BE2C (cell line): ENCODE data around the gene EZH2.

Experiments used
- DNase-seq: peaks from one replicate; pipeline ENCODE4 v3.0.0-alpha.2; 2020
- H3K27me3 ChIP-seq: fragments of 250-450 bp; sonication (Bioruptor Pico); 2 replicates; pipeline ENCODE4 v1.5.1; 2020; ENCODE audit warnings: mild to moderate bottlenecking
- H3K36me3 ChIP-seq: fragments of 250-450 bp; sonication (Bioruptor Pico); 2 replicates; pipeline ENCODE4 v1.5.1; 2020; ENCODE audit warnings: mild to moderate bottlenecking
- H3K4me1 ChIP-seq: fragments of 250-450 bp; sonication (Bioruptor Pico); 2 replicates; pipeline ENCODE4 v1.5.1; 2020
- H3K4me3 ChIP-seq: 2 replicates; pipeline ENCODE4 v1.5.1; 2011; ENCODE audit warnings: low read depth, low read length
- H3K9me3 ChIP-seq: fragments of 250-450 bp; sonication (Bioruptor Pico); 2 replicates; pipeline ENCODE4 v1.5.1; 2020
- CTCF ChIP-seq: IDR thresholded peaks from 2 replicates; pipeline ENCODE4 v1.5.1; 2012; ENCODE audit warnings: mild to moderate bottlenecking, low read depth, low read length

EZH2 gene

GRCh38 chr7:148882841-148883265 is 1.2 kb downstream of the EZH2 start:
- no peaks in the 10 kb centered on the region for H3K9me3 ChIP-seq
- H3K36me3 ChIP-seq = no peaks in the 10 kb centered on the region; the same call in 1 of the 2 replicates
- H3K4me1 ChIP-seq = no peaks in the 10 kb centered on the region
- no peak for DNase-seq
- no peak for TF ChIP-seq CTCF
- no peaks in the 10 kb centered on the region for H3K27me3 ChIP-seq
- H3K4me3 ChIP-seq = peak overlapping the region; percentile 77

DNA sequence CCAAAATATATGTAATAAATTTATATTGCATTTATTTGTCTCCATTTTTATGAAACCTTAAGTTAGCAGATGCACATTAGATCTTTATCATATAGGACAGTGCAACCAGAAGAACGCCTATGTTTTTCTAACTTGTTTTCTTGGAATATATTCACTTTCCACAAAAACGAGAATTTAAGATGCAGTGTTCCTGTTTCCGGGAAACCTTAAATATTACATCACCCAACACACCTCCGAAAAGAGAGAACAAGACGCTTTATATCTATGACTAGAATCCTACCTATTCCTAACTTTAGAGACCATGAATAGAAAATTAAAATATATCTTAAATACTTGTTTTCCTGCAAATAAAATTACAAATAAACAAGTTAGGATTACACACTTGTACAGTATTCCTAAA is 1.9 kb downstream of the EZH2 start:
- no peak for TF ChIP-seq CTCF

DNA sequence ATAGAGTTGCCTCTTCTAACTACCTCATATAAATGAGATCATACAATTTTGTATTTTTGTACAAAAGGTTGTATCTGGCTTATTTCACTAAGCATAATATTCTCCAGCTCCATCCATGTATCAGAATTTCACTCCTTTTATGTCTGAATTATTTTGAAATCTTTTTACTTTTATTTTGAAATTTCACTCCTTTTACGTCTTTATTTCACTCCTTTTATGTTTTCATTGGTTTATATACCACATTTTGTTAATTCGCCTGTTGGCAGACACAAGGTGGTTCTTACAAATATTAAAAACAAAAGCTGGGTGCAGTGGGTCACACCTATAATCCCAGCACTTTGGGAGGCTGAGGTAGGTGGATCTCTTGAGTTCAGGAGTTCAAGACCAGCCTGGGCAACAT is 5.8 kb downstream of the EZH2 start:
- Histone ChIP-seq H3K27me3 (no peaks in the 10 kb centered on the region), H3K36me3 (no peaks in the 10 kb centered on the region; the same call in 1 of the 2 replicates), H3K4me3 (no peak overlapping the region), H3K9me3 (no peaks in the 10 kb centered on the region), H3K4me1 (no peaks in the 10 kb centered on the region; the same call in 1 of the 2 replicates)
- DNase-seq = no peak
- TF ChIP-seq CTCF = no peak

More for the DNA sequence above, 1.9 kb downstream of the EZH2 start:
- H3K4me3 ChIP-seq = peak overlapping the region; percentile 77
- H3K36me3 ChIP-seq = no peaks in the 10 kb centered on the region; the same call in 1 of the 2 replicates
- no peaks in the 10 kb centered on the region for H3K9me3 ChIP-seq
- H3K27me3 ChIP-seq = no peaks in the 10 kb centered on the region
- no peak for DNase-seq
- no peaks in the 10 kb centered on the region for H3K4me1 ChIP-seq

DNA sequence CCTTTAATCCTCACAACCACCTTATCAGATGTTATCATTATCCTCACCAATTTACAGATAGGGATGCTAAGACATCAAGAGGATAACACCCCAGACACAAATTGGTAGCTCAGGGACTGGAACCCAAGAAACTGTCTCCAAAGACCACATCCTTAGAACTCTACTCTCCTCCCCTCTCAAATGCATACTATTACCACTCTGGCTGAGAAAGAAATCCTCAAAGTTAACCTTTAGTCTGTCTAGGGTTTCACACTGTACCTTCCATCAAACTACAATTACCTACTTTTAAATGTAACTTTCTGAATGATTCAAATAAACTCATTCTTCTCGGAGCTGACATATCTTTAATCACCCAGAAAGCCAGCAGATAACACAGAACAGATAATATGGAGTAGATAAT is 6.6 kb downstream of the EZH2 start:
- Histone ChIP-seq H3K4me1 (no peaks in the 10 kb centered on the region; the same call in 1 of the 2 replicates), H3K27me3 (no peaks in the 10 kb centered on the region), H3K9me3 (no peaks in the 10 kb centered on the region), H3K36me3 (no peaks in the 10 kb centered on the region; the same call in 1 of the 2 replicates), H3K4me3 (no peak overlapping the region)
- DNase-seq = no peak
- no peak for TF ChIP-seq CTCF

- Histone ChIP-seq H3K27me3 (no peaks in the 10 kb centered on the region), H3K36me3 (no peaks in the 10 kb centered on the region; the same call in 1 of the 2 replicates), H3K9me3 (no peaks in the 10 kb centered on the region), H3K4me3 (no peak overlapping the region), H3K4me1 (no peaks in the 10 kb centered on the region; the same call in 1 of the 2 replicates)
- no peak for TF ChIP-seq CTCF
- DNase-seq = no peak
Measured at GRCh38 chr7:148872188-148872587, 11.9 kb downstream of the EZH2 start.

DNA sequence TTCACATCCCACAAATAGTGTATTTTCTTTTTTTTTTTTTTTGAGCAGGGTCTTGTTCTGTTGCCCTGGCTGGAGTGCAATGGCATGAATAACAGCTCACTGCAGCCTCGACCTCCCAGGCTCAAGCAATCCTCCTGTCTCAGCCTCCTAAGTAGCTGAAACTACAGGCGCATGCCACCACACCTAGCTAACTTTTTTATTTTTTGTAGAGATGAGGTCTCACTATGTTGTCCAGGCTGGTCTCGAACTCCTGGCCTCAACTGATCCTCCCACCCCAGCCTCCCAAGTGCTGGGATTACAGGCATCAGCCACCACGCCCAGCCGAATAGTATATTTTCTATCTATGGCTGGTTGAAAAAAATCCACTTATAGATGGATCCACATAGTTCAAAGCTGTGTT is 12.5 kb downstream of the EZH2 start:
- TF ChIP-seq CTCF = no peak
- Histone ChIP-seq H3K27me3 (no peaks in the 10 kb centered on the region), H3K4me1 (no peaks in the 10 kb centered on the region; the same call in 1 of the 2 replicates), H3K4me3 (no peak overlapping the region), H3K9me3 (no peaks in the 10 kb centered on the region), H3K36me3 (no peaks in the 10 kb centered on the region; the same call in 1 of the 2 replicates)
- no peak for DNase-seq
